ENCODE data around the gene PYGB.

PYGB gene

GRCh38 chr20:25209911-25210310, 38.0 kb upstream of the PYGB start:
- TF ChIP-seq, protein P1, sequence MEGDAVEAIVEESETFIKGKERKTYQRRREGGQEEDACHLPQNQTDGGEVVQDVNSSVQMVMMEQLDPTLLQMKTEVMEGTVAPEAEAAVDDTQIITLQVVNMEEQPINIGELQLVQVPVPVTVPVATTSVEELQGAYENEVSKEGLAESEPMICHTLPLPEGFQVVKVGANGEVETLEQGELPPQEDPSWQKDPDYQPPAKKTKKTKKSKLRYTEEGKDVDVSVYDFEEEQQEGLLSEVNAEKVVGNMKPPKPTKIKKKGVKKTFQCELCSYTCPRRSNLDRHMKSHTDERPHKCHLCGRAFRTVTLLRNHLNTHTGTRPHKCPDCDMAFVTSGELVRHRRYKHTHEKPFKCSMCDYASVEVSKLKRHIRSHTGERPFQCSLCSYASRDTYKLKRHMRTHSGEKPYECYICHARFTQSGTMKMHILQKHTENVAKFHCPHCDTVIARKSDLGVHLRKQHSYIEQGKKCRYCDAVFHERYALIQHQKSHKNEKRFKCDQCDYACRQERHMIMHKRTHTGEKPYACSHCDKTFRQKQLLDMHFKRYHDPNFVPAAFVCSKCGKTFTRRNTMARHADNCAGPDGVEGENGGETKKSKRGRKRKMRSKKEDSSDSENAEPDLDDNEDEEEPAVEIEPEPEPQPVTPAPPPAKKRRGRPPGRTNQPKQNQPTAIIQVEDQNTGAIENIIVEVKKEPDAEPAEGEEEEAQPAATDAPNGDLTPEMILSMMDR (IDR thresholded peaks at IDR 0.05; ENCODE audit: insufficient read depth, missing control alignments): no peak
- FAIRE-seq (no peak), DNase-seq (ENCODE audit: insufficient read length, low spot score) (no peak)

GRCh38 chr20:25211273-25211672, 36.6 kb upstream of the PYGB start:
- DNase-seq (ENCODE audit: insufficient read length, low spot score): no peak
- no peak for FAIRE-seq
- TF ChIP-seq, protein P1 (IDR thresholded peaks at IDR 0.05; ENCODE audit: insufficient read depth, missing control alignments): no peak

- no peak for DNase-seq (ENCODE audit: insufficient read length, low spot score)
- TF ChIP-seq, protein P1 (IDR thresholded peaks at IDR 0.05; ENCODE audit: insufficient read depth, missing control alignments): no peak
- FAIRE-seq: no peak
Measured at GRCh38 chr20:25212242-25212641, 35.6 kb upstream of the PYGB start.

- TF ChIP-seq, protein P1 (IDR thresholded peaks at IDR 0.05; ENCODE audit: insufficient read depth, missing control alignments): no peak
- DNase-seq (ENCODE audit: insufficient read length, low spot score) (no peak), FAIRE-seq (no peak)
Measured at GRCh38 chr20:25213566-25214425, 34.1 kb upstream of the PYGB start.

DNA sequence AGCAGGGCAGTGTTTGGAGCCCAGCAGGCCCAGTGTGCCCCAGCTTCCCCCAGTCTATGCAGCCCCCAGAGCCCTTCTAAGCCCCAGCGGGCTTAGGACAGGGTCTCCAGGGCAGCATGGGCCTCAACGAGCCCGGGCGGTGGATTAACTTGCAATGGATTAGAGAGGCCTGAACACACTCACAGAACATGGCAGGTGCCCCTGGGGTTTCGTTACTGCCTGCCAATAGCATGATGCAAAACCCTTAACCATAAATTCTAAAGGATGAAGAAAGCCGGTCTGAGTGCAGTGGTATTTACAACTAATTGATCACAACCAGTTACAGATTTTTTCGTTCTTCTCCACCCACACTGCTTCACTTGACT, 33.5 kb upstream of the PYGB start:
- TF ChIP-seq, protein P1 (IDR thresholded peaks at IDR 0.05; ENCODE audit: insufficient read depth, missing control alignments): no peak
- FAIRE-seq (no peak), DNase-seq (ENCODE audit: insufficient read length, low spot score) (no peak)

DNA sequence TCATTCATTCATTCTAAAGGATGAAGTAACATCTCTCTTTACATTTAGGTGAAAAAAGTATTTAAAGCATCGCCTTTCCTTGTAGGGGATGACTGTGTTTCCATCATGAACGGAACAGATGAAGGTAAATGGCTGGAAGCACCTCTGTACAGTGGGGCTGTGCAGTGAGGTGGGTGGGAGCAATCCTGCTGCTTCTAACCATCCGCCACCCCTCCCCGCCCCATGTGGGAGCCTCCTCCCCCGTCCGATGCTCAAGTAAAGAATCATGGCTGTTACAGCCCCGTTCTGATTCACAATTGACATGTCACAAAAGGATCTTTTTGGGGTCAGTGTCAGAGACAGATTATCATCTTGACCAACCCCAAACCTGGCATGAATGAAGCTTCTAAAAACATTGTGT, 33.1 kb upstream of the PYGB start:
- FAIRE-seq: no peak

GRCh38 chr20:25215521-25215920, 32.4 kb upstream of the PYGB start:
- TF ChIP-seq, protein P1 (IDR thresholded peaks at IDR 0.05; ENCODE audit: insufficient read depth, missing control alignments): no peak
- FAIRE-seq: no peak
- no peak for DNase-seq (ENCODE audit: insufficient read length, low spot score)

More for the DNA sequence above, 33.1 kb upstream of the PYGB start:
- TF ChIP-seq, protein P1 (IDR thresholded peaks at IDR 0.05; ENCODE audit: insufficient read depth, missing control alignments): no peak
- DNase-seq (ENCODE audit: insufficient read length, low spot score): no peak
